ENCODE results near the gene RFX2. TPM values are rescaled to one million over a fixed set of nuclear protein-coding genes. Genes with fewer than 3 reads are reported as not detected.

Gene RFX2
- total RNA-seq, 1 experiment from 2014 or later, result 4.6 TPM

DNA sequence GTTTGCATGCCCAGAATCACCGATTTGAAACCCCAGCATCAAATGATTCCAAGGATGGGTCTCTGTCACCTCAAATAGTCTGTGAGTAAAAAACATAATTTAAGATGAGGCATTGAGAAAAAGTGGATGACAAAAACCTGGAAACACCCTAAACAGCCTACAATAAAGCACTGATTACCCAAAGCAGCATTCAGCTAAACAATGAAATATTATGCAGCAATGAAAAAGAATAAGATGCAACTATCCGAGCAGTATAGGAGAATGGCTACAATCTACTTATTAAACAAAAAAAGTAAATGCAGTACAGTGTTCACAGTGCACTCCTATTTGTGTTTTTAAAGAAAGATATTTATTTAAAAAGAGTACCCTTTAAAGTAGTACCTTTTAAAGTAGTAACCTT lies 7.7 kb upstream of the RFX2 start:
- no peaks in the 10 kb centered on the region for H3K4me1 Mint-ChIP-seq
- ATAC-seq (no peak), DNase-seq (ENCODE audit: low spot score) (no peak)
- peaks cover 4% of the 10 kb centered on the region for H3K36me3 Mint-ChIP-seq
- H3K27me3 Mint-ChIP-seq (ENCODE audit: low read depth), result peaks cover 35% of the 10 kb centered on the region
- TF ChIP-seq JUN (CRISPR knock-in tag; IDR thresholded peaks at IDR 0.05) (no peak), CREB1 (CRISPR knock-in tag; IDR thresholded peaks at IDR 0.05) (no peak), GABPB1 (CRISPR knock-in tag; IDR thresholded peaks at IDR 0.05) (no peak), TEAD4 (CRISPR knock-in tag; IDR thresholded peaks at IDR 0.05) (no peak), RORB (CRISPR knock-in tag; IDR thresholded peaks at IDR 0.05) (no peak), GRHL2 (CRISPR knock-in tag; IDR thresholded peaks at IDR 0.05; ENCODE audit: insufficient replicate concordance, severe bottlenecking) (no peak), ZNF121 (CRISPR knock-in tag; IDR thresholded peaks at IDR 0.05) (no peak), OVOL2 (CRISPR knock-in tag; IDR thresholded peaks at IDR 0.05; ENCODE audit: borderline replicate concordance) (no peak)
- TF ChIP-seq, protein P1, sequence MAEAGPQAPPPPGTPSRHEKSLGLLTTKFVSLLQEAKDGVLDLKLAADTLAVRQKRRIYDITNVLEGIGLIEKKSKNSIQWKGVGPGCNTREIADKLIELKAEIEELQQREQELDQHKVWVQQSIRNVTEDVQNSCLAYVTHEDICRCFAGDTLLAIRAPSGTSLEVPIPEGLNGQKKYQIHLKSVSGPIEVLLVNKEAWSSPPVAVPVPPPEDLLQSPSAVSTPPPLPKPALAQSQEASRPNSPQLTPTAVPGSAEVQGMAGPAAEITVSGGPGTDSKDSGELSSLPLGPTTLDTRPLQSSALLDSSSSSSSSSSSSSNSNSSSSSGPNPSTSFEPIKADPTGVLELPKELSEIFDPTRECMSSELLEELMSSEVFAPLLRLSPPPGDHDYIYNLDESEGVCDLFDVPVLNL (CRISPR knock-in tag; IDR thresholded peaks at IDR 0.05; ENCODE audit: borderline replicate concordance, low read depth), result no peak
- ChIA-PET CTCF (interaction anchor here (0.5 to 1.8 kb wide), 2 partner anchors 8 to 20 kb away, joined by 3 to 10 read pairs; no protein-coding TSS in a partner anchor), POLR2A (no interaction called here)
- H3K9me3 Mint-ChIP-seq, result peaks cover 18% of the 10 kb centered on the region
- H3K4me3 Mint-ChIP-seq, result no peak overlapping the region
- no peak overlapping the region for H3K27ac Mint-ChIP-seq

DNA sequence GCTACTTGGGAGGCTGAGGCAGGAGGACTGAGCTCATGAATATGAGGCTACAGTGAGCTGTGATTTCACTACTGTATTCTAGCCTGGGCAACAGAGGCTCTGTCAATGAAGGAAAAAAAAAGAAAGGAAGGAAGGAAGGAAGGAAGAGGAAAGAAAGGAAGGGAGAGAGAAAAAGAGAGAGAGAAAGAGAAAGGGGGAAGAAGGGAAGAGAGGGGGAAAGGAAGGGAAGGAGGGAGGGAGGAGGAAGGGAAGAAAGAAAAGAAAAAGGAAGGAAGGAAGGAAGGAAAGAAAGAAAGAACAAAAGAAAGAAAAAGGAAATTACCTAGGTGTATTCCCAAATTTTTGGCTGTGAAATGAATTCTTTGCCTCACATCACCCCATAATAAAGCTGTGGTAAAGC lies 7.2 kb upstream of the RFX2 start:
- H3K4me3 Mint-ChIP-seq, result no peak overlapping the region
- ATAC-seq (no peak), DNase-seq (ENCODE audit: low spot score) (no peak)
- H3K36me3 Mint-ChIP-seq, result peaks cover 4% of the 10 kb centered on the region
- H3K4me1 Mint-ChIP-seq, result no peaks in the 10 kb centered on the region
- ChIA-PET CTCF (interaction anchor here (0.5 to 1.8 kb wide), 2 partner anchors 8 to 19 kb away, joined by 3 to 10 read pairs; no protein-coding TSS in a partner anchor), POLR2A (no interaction called here)
- H3K9me3 Mint-ChIP-seq, result peaks cover 18% of the 10 kb centered on the region
- peaks cover 38% of the 10 kb centered on the region for H3K27me3 Mint-ChIP-seq (ENCODE audit: low read depth)
- TF ChIP-seq, protein P2, sequence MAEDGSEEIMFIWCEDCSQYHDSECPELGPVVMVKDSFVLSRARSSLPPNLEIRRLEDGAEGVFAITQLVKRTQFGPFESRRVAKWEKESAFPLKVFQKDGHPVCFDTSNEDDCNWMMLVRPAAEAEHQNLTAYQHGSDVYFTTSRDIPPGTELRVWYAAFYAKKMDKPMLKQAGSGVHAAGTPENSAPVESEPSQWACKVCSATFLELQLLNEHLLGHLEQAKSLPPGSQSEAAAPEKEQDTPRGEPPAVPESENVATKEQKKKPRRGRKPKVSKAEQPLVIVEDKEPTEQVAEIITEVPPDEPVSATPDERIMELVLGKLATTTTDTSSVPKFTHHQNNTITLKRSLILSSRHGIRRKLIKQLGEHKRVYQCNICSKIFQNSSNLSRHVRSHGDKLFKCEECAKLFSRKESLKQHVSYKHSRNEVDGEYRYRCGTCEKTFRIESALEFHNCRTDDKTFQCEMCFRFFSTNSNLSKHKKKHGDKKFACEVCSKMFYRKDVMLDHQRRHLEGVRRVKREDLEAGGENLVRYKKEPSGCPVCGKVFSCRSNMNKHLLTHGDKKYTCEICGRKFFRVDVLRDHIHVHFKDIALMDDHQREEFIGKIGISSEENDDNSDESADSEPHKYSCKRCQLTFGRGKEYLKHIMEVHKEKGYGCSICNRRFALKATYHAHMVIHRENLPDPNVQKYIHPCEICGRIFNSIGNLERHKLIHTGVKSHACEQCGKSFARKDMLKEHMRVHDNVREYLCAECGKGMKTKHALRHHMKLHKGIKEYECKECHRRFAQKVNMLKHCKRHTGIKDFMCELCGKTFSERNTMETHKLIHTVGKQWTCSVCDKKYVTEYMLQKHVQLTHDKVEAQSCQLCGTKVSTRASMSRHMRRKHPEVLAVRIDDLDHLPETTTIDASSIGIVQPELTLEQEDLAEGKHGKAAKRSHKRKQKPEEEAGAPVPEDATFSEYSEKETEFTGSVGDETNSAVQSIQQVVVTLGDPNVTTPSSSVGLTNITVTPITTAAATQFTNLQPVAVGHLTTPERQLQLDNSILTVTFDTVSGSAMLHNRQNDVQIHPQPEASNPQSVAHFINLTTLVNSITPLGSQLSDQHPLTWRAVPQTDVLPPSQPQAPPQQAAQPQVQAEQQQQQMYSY (CRISPR knock-in tag; IDR thresholded peaks at IDR 0.05), result no peak
- TF ChIP-seq NR3C1 (CRISPR knock-in tag; conservative IDR thresholded peaks at IDR 0.05; ENCODE audit: low read depth) (no peak), JAZF1 (CRISPR knock-in tag; IDR thresholded peaks at IDR 0.05) (no peak), SMAD4 (CRISPR knock-in tag; IDR thresholded peaks at IDR 0.05) (no peak), MYBL2 (CRISPR knock-in tag; IDR thresholded peaks at IDR 0.05) (no peak), RORB (CRISPR knock-in tag; IDR thresholded peaks at IDR 0.05) (no peak), ZNF671 (CRISPR knock-in tag; IDR thresholded peaks at IDR 0.05) (no peak), GABPB1 (CRISPR knock-in tag; IDR thresholded peaks at IDR 0.05) (no peak), SMAD3 (CRISPR knock-in tag; IDR thresholded peaks at IDR 0.05; ENCODE audit: borderline replicate concordance) (no peak), ZNF423 (CRISPR knock-in tag; IDR thresholded peaks at IDR 0.05) (no peak)
- TF ChIP-seq, protein P1 (CRISPR knock-in tag; IDR thresholded peaks at IDR 0.05; ENCODE audit: borderline replicate concordance, low read depth), result no peak
- TF ChIP-seq, protein P3, sequence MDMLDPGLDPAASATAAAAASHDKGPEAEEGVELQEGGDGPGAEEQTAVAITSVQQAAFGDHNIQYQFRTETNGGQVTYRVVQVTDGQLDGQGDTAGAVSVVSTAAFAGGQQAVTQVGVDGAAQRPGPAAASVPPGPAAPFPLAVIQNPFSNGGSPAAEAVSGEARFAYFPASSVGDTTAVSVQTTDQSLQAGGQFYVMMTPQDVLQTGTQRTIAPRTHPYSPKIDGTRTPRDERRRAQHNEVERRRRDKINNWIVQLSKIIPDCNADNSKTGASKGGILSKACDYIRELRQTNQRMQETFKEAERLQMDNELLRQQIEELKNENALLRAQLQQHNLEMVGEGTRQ (CRISPR knock-in tag; IDR thresholded peaks at IDR 0.05), result no peak
- no peak overlapping the region for H3K27ac Mint-ChIP-seq

Measured in WTC11 (cell line).